HG03432 (cell line): ENCODE measurements around the gene ATRNL1.
"Not testable (repeated sequence)": the region's sequence is repeated elsewhere in the genome, so short reads cannot be mapped to it uniquely, and the experiment has no call there.

ENCODE experiments used
- ATAC-seq: cut with Tn5 transposase; IDR thresholded peaks from one replicate; pipeline ENCODE4 v1.9.1; 2021; ENCODE audit warnings: mild to moderate bottlenecking, moderate library complexity; ENCODE audit not compliant: unreplicated experiment

Gene ATRNL1

GRCh38 chr10:115402699-115403098 lies 309.5 kb downstream of the ATRNL1 start:
- ATAC-seq: no peak

GRCh38 chr10:115405838-115406237 lies 312.7 kb downstream of the ATRNL1 start:
- not testable (repeated sequence) for ATAC-seq

GRCh38 chr10:115409347-115409746 lies 316.2 kb downstream of the ATRNL1 start:
- ATAC-seq: no peak

DNA sequence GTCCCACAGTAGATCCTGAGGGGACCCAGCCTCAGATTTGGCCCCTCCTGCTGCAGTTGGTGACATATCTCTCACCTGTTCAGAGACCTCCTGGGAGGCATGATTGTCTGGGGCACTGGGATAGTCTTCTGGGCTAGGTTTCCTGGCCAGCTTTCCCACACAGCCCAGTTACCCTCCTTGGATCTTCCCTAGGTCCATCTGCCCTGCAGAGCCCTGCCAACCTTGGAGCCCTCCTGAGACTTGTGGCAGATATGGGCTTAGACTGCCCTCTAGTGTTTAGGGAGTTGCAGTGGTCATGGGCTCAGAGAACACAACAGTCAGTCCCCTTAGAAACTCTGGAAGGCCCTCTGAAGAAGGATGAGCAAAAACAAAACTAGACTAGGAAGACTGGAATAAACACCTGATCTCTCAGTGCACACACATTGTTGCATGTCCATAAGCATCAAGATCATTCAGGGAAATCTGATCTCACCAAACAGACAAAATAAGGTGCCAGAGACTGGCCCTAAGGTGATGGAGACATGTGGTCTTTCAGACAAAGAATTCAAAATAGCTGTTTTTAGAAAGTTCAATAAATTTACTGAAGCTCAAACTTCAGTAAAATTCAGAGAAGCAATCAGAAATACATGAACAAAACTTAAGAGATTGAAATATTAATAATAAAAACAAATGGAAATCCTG lies 324.6 kb downstream of the ATRNL1 start:
- ATAC-seq: peak; percentile 98

DNA sequence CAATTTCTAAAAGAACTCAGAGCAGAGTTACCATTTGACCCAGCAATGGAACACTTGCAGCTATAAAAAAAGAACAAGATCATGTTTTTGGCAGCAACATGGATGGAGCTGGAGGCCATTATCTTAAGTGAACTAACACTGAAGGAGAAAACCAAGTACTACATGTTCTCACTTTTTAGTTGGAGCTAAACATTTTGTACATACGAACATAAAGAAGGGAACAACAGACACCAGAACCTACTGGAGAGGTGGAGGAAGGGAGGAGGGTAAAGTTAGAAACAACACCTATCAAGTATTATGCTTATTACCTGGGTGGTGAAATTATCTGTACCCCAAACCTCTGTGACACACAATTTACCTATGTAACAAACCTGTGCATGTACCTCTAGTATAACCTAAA lies 329.5 kb downstream of the ATRNL1 start:
- no peak for ATAC-seq

DNA sequence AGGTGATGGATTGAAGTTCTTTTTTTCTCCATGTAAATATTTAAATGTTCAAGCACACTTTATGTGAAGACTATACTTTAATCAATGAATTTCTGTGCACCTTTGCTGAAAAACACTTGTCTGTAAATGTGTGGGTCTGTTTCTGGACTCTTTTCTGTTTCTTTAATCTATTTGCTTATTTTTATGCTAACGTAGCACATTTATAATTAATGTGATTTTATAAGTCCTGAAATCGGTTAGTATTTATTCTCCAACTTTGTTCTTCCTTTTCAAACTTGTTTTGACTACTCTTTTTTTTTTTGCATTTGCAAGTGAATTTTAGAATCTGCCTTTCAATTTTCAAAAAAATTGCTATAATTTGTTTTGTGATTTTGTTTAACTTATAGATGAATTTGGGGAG lies 334.4 kb downstream of the ATRNL1 start:
- ATAC-seq: no peak

DNA sequence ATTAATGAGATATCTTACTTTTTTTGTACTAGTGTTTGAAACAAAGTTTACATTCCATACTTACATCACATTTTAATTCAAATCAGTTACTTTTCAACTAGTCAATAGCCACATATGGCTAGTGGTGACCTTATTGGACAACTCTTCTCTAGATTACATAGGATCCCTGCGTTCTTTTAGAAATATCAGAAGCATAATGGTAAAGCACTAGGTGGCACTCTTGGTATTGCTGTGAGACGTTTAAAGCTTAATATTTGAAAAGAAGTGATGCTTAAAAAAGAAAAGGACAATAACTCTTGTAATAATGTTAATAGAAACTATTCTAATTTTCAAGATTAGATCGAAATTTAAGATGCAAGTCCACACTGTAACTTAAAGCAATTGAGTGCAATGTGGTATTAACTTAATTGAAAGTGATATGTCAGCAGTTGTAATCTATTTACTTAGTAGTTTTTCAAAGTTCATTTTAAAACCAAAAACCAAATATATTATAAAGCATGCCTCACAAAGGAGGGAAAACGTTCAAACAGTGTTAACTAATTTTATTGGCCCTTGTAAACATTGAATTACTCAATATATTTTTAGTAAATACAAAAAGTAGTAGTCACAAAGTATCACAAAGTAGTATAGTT lies 339.1 kb downstream of the ATRNL1 start:
- no peak for ATAC-seq

GRCh38 chr10:115436999-115437398 lies 343.8 kb downstream of the ATRNL1 start:
- no peak for ATAC-seq

DNA sequence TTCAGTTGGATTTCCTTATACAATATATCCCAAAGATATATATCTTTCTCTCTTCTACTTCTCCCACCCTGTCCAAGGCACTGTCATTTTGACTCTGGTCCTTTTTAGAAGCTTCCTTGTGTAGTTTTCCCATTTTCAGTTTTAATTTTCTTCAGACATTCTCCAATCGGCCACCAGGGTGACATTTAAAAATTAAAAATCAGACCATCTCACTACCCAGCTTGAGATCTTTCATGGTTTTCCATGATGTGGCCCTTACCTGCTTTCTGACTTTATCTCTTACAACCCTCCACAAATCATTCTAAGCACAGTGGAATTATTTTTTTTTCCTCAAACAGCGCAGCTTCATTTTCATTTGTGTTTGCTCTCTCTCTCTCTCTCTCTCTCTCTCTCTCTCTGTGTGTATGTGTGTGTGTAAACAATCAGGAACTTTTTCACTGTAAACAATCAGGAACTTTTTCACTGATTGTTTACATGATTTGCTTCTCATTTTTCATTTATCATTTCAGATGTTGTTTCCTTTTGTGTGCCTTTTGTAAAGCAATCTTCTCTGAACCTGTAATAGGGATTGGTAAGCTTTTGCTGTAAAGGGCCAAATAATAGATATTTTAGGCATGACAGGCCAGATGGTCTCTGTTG lies 348.9 kb downstream of the ATRNL1 start:
- ATAC-seq: no peak

GRCh38 chr10:115456812-115457211 lies 363.6 kb downstream of the ATRNL1 start:
- ATAC-seq: no peak

DNA sequence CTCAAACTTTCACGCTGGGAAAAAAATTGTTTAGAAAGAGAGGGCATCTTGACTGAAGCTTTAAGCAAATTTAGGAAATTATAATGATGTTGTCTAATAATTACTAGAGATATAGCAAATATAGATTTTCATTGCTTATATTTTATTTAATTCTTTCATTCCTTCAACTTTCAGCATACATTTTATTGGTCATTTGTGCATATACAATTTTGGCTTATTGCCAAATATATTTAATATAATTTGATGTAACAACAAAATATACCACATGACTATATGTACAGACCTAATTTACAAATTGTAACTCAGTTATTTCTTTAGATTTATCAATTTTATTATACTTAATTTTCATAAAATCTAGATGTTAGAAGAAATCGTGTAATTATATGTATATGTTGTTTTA lies 390.1 kb downstream of the ATRNL1 start:
- ATAC-seq: no peak

DNA sequence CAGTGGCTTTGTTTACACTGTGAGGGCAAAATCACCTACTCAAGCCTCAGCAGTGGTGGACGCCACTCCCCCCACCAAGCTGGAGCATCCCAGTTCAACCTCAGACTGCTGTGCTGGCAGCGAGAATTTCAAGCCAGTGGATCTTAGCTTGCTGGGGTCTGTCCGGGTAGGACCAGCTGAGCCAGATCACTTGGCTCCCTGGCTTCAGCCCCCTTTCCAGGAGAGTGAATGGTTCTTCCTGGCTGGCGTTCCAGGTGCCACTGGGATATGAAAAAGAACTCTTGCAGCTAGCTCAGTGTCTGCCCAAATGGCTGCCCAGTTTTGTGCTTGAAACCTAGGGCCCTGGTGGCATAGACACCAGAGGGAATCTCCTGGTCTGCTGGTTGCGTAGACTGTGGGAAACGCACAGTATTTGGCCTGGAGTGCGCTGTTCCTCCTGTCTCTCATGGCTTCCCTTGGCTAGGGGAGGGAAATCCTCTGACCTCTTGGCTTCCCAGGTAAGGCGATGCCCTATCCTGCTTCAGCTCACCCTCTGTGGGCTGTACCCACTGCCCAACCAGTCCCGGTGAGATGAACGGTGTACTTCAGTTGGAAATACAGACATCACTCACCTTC lies 398.5 kb downstream of the ATRNL1 start:
- ATAC-seq: no peak

DNA sequence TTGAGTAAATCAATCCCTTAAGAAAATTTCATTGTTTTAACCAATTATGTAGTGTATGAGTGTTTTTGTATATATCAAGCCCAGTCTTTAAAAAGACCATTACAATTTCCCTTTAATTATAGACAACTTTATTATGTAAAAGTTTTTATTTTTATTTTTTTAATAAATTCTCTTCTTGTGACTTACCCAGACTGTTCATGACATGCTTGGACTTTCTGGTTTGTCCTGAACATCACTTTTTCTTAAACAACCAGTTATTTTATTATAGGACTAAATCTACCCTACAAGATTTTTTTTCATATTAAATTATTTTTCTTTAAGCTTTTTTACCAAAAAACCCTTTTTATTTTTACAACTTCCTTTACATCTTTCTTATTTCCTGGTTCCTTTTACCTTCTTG lies 410.4 kb downstream of the ATRNL1 start:
- no peak for ATAC-seq

DNA sequence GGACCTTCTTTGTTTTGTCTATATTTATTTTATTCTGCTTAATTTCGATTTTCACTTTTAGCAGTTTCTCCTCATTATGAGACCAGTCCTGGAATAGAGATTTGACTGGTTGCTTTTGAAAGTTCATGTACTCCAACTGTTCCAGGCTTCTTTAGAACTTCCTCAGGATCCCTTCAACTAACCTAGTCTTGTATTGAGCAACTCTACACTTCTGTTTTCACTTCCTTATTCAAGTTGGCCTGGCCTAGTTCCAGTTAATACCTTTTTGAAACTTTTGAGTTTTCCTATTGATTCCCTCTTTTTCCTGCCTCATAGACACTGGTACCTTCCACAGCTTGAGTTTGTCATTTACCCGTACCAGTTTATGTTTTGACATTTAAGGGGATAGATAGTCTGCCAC lies 421.7 kb downstream of the ATRNL1 start:
- no peak for ATAC-seq

DNA sequence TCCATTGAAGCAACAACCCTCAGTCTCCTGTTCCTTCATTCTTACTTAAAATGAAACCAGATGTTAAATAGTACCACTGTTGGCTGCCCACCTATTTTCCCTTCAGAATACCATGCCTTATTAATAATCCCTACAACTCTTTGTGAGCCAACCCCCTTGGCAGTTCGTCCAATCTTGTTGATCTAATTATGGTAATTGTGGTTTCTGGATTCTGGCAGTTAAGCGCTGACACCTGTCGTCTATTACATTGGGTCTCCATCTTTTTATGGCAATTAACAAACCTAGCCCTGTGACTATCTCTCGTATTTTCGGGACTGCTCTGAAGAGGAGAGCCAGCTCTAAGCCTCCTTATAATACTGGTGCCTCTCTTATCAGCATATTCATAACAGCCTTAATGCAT lies 432.0 kb downstream of the ATRNL1 start:
- ATAC-seq: no peak

DNA sequence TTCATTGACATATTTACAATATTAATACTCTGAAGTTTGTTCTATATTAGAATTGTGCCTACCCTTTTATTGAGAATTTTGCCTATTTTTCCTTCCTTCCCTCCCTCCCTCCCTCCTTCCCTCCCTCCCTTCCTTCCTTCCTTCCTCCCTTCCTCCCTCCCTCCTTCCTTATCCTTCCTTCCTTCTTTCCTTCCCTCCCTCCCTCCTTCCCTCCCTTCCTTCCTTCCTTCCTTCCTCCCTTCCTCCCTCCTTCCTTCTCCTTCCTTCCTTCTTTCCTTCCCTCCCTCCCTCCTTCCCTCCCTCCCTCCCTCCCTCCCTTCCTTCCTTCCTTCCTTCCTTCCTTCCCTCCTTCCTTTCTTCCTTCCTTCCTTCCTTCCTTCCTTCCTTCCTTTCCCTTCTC lies 434.5 kb downstream of the ATRNL1 start:
- ATAC-seq: not testable (repeated sequence)

DNA sequence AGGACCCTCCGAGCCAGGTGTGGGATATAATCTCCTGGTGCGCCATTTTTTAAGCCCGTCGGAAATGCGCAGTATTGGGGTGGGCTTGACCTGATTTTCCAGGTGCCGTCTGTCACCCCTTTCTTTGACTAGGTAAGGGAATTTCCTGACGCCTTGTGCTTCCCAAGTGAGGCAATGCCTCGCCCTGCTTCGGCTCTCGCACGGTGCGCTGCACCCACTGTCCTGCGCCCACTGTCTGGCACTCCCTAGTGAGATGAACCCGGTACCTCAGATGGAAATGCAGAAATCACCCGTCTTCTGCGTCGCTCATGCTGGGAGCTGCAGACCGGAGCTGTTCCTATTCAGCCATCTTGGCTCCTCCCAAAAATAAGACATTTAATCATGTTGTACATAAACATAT lies 443.2 kb downstream of the ATRNL1 start:
- not testable (repeated sequence) for ATAC-seq

GRCh38 chr10:115539142-115539762 lies 446.1 kb downstream of the ATRNL1 start:
- ATAC-seq: no peak

DNA sequence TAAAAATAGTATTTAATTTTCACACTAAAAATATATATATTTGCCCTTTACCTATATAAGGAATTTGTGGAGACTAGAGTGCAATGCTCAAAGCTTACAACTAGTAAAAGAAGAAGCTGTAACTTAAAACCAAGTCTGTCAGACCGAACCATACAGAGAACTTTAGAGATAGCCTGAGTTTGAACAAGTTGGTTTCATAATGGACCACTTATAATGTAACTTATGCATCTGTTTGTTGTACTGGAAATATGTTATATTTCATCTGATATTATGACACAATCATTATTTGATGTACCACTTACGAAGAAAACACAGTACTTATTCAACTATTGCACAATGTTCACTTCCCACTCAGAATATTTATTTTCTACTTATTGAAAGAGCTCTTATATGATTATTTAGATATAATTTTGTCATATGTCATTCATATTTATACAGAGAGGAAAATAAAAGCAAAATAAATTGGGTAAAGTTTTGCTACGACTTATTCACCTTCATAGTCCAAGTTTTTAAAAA lies 462.8 kb downstream of the ATRNL1 start:
- ATAC-seq: no peak

GRCh38 chr10:115558252-115558651 lies 465.1 kb downstream of the ATRNL1 start:
- no peak for ATAC-seq

GRCh38 chr10:115566867-115567266 lies 473.7 kb downstream of the ATRNL1 start:
- ATAC-seq: no peak
